Mesothelial cell of epicardium (in vitro differentiated cells): ENCODE results near the gene B3GNT3. TPM values are rescaled to one million over a fixed set of nuclear protein-coding genes. Genes with fewer than 3 reads are reported as not detected.

Experiments
- DNase-seq, 2 experiments: peaks; one replicate each; pipeline ENCODE4 v3.0.0; 2021; ENCODE audit warnings: low spot score in 2 of 2; ENCODE audit not compliant: unreplicated experiment in 2 of 2
- H3K27ac Mint-ChIP-seq: 2 replicates; pipeline ENCODE4 v1.8.0; 2021; ENCODE audit warnings: mixed read lengths
- H3K27me3 Mint-ChIP-seq: 2 replicates; pipeline ENCODE4 v1.8.0; 2021; ENCODE audit warnings: low read depth, mixed read lengths
- H3K36me3 Mint-ChIP-seq: 2 replicates; pipeline ENCODE4 v1.8.0; 2021; ENCODE audit warnings: mixed read lengths
- H3K4me1 Mint-ChIP-seq: 2 replicates; pipeline ENCODE4 v1.8.0; 2021; ENCODE audit warnings: mixed read lengths
- H3K4me3 Mint-ChIP-seq: 2 replicates; pipeline ENCODE4 v1.8.0; 2021; ENCODE audit warnings: mild to moderate bottlenecking, moderate library complexity, mixed read lengths
- H3K9me3 Mint-ChIP-seq: 2 replicates; pipeline ENCODE4 v1.8.0; 2021; ENCODE audit warnings: mixed read lengths
- total RNA-seq: library from RNA; stranded (reverse); gene quantifications from 3 replicates; pipeline ENCODE4 v1.2.1, GENCODE V29; 2021
- TF ChIP-seq, protein P1 (sequence below): fragments of 200-600 bp; sonication (generic); IDR thresholded peaks from one replicate; pipeline ENCODE4 v1.5.0; 2021; ENCODE audit warnings: antibody characterized with exemption; ENCODE audit not compliant: unreplicated experiment

Gene B3GNT3
- total RNA-seq, 1 donor from 2014 or later, result not detected

DNA sequence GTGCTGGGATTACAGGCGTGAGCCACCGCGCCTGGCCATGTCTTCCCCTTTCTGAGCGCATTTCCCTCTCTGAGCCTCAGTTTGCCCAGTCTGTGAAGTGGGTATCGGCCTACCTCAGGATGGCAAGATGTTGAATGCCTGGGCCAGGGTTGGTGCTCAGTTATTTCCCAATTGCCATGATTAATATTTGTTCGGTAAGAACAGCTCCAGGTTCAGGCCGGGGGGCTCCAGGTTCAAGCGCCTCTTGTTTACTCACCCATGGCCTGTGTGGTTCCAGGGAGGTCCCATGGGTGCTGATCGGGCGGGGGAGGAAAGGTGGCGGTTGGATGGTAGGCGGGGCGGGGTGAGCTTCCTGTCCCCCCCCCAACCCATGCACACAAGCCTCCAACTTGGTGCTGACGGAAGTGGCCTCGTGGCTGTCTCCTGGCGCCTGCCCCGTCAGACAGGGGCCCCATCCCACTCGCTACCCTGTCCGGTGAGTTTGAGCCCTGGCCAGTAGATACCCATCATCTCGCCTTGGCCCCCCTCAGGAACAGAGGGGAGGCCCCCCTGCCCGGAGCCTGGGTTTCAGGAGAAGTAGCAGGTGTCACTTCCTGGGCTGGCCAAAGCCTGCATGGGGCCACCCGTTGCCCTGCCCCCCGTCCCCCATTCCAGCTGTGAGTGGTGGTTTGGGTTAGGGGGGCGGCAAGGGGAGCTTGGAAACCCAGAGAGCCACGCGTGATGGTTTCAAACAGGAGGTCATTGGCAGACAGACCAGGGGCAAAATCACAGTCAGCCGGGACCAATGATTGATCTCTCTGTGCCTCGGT, 43.6 kb upstream of the B3GNT3 start, which contains the start of gene FCHO1:
Gene FCHO1 (plus strand): TSS at position 375 of the 809 bp plus-strand sequence. CDS start 3,688 bp downstream, outside the sequence.
- H3K27ac Mint-ChIP-seq, result no peak within 1 kb of the TSS
- H3K4me3 Mint-ChIP-seq, result no peak within 1 kb of the TSS
- TF ChIP-seq, protein P1, sequence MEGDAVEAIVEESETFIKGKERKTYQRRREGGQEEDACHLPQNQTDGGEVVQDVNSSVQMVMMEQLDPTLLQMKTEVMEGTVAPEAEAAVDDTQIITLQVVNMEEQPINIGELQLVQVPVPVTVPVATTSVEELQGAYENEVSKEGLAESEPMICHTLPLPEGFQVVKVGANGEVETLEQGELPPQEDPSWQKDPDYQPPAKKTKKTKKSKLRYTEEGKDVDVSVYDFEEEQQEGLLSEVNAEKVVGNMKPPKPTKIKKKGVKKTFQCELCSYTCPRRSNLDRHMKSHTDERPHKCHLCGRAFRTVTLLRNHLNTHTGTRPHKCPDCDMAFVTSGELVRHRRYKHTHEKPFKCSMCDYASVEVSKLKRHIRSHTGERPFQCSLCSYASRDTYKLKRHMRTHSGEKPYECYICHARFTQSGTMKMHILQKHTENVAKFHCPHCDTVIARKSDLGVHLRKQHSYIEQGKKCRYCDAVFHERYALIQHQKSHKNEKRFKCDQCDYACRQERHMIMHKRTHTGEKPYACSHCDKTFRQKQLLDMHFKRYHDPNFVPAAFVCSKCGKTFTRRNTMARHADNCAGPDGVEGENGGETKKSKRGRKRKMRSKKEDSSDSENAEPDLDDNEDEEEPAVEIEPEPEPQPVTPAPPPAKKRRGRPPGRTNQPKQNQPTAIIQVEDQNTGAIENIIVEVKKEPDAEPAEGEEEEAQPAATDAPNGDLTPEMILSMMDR, result no peak

DNA sequence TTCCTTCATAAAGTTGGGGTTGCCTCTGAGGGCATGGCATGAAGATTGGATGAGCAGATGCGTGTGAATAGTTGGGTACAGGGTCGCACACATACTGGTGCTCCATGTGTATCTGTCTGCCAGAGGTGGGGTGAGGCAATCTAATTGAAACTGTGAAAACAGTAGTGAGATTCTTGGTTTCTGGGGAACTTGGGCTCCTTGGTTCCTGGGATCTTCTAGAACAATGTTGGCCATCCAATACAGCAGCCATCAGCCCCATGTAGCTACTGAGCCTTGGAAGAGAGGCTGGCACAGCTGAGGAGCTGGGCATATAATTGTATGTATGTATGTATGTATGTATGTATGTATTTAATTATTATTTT, 43.0 kb upstream of the B3GNT3 start:
- H3K27me3 Mint-ChIP-seq, result peaks cover 9% of the 10 kb centered on the region
- H3K36me3 Mint-ChIP-seq, result no peaks in the 10 kb centered on the region
- H3K4me3 Mint-ChIP-seq, result no peak overlapping the region
- H3K9me3 Mint-ChIP-seq, result no peaks in the 10 kb centered on the region
- H3K4me1 Mint-ChIP-seq, result no peaks in the 10 kb centered on the region
- no peak overlapping the region for H3K27ac Mint-ChIP-seq
- TF ChIP-seq, protein P1, result no peak
- DNase-seq, result no peak

More for the DNA sequence above, 43.6 kb upstream of the B3GNT3 start, which contains the start of gene FCHO1:
- Mint-ChIP-seq H3K4me1 (no peaks in the 10 kb centered on the region), H3K36me3 (no peaks in the 10 kb centered on the region), H3K27me3 (peaks cover 13% of the 10 kb centered on the region), H3K9me3 (no peaks in the 10 kb centered on the region)
- DNase-seq, result no peak

DNA sequence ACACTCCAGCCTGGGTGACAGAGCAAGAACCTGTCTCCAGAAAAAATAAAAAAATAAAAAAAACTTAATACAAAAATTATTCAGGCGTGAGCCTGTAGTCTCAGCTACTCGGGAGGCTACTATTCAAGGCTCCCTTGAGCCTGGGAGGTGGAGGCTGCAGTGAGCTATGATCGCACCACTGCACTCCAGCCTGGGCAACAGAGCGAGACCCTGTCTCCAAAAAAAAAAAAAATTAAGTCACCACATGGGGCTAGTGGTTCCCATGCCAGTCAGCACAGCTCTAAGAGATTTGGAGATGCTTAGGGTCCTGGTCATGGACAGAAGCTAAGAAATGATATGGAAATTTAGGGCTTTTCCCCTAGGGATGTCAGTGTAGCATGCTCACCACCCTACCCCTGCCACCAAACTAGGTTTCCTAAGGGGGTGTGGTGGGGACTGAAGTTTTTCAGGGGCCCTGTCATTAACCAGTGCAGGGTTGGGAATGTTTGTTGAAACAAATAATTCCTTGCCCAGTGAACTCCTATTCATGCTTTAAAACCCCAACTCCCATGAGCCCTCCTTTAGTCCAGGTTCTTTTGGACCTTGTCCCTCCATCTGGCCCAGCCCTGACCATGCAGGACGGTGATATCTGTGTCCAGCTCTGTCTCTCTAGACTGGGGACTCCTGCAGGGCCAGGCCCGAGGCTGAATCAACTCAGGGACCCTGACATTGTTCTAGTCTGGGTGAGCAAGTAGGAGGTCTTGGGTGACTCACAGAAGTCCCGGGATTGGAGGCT, 41.9 kb upstream of the B3GNT3 start:
- Mint-ChIP-seq H3K4me3 (no peak overlapping the region), H3K36me3 (no peaks in the 10 kb centered on the region)

DNA sequence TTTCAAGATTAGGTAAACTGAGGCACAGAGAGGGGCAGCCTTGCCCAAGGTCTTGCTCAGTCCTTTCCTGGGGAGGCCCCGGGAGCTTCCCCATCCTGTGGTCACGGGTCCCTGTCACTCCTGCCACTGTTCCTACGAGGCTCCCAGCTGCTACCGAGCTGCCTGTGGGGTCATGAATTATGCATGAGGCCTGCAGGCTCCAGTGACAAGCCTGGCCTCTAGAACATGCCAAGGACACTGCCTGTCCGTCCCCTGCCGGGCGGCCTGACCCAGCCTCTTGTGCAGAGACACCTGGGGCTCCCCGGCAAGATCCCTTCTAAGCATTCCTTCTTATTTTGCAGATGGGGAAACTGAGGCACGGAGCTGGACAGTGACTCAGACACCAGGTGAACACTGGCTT, 41.0 kb upstream of the B3GNT3 start:
- TF ChIP-seq, protein P1, result no peak
- H3K9me3 Mint-ChIP-seq, result no peaks in the 10 kb centered on the region
- peaks cover 4% of the 10 kb centered on the region for H3K27me3 Mint-ChIP-seq
- H3K36me3 Mint-ChIP-seq, result no peaks in the 10 kb centered on the region
- H3K4me3 Mint-ChIP-seq, result no peak overlapping the region
- H3K4me1 Mint-ChIP-seq, result no peaks in the 10 kb centered on the region
- no peak overlapping the region for H3K27ac Mint-ChIP-seq
- DNase-seq, result no peak

More for the DNA sequence above, 41.9 kb upstream of the B3GNT3 start:
- DNase-seq, result no peak
- Mint-ChIP-seq H3K4me1 (no peaks in the 10 kb centered on the region), H3K9me3 (no peaks in the 10 kb centered on the region), H3K27ac (no peak overlapping the region), H3K27me3 (peaks cover 7% of the 10 kb centered on the region)
- TF ChIP-seq, protein P1, result no peak

DNA sequence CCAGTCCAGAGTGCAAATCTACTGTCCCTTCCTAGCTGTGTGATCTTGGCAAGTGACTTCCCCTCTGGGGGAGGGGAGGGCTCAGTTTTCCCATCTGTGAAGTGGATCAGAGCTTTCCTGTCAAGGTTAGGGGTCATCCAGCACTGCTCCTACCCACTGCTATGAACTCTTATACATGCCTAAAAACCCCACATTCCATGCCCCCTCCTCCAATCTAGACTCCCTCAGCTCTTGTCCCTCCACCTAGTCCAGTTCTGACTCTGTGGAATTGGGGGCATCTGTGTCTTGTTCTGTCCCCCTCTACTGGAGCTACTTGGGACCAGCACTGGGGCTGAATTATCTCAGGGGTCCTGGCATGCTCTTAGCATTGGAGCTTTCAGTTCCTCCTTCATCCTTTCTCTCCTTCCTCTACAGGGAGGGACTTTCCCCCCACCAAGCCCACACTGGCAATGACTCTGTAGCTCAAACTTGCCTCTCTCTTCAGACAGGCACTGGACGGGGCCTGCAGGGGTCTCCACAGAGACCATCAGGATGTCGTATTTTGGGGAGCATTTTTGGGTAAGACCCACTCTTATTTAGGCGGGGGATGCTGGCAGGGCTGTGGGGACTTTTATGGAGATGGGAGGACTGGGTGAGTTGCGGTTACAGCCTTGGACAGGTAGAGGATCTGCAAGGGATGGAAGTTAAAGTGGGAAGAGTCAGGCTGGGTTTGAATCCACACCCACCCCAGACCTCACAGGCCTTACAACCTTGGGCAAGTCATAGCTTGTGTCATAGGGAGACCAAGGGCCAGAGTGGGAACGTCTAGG, 40.1 kb upstream of the B3GNT3 start:
- Mint-ChIP-seq H3K27me3 (peaks cover 2% of the 10 kb centered on the region), H3K27ac (no peak overlapping the region), H3K9me3 (no peaks in the 10 kb centered on the region), H3K4me1 (no peaks in the 10 kb centered on the region), H3K4me3 (no peak overlapping the region), H3K36me3 (no peaks in the 10 kb centered on the region)
- TF ChIP-seq, protein P1, result no peak
- DNase-seq, result no peak
